HEK293 (cell line): ENCODE results near the gene MMAB.

Source experiments
- CTCF ChIA-PET: fragments of 350-600 bp; formaldehyde crosslinking; extraction: SDS; loops from one replicate; lab custom pipeline; 2021; ENCODE audit warnings: antibody characterized with exemption; lab: Yijun Ruan, JAX
- POLR2A ChIA-PET: fragments of 300-600 bp; formaldehyde crosslinking; extraction: SDS; loops from one replicate; lab custom pipeline; 2020; ENCODE audit warnings: antibody characterized with exemption, inconsistent platforms; lab: Yijun Ruan, JAX
- H3K27ac ChIP-seq: fragments of 200-500 bp; sonication (Bioruptor generic); 2 replicates; pipeline ENCODE4 v1.5.1; 2014; ENCODE audit warnings: low read depth, low read length, control low read depth, inconsistent platforms; ENCODE audit errors: extremely low read depth
- H3K36me3 ChIP-seq, 2 experiments: fragments of 200-500 bp in 1 of 2; sonication (Bioruptor generic) in 1 of 2; 1 replicate in 1 of 2; 2 replicates in 1 of 2; pipeline ENCODE4 v1.5.1; 2014 to 2017; ENCODE audit warnings: inconsistent platforms in 2 of 2, low read length in 2 of 2; ENCODE audit not compliant: control insufficient read depth in 2 of 2, insufficient read depth in 1 of 2
- H3K4me1 ChIP-seq: fragments of 200-500 bp; sonication (Bioruptor generic); 2 replicates; pipeline ENCODE4 v1.5.1; 2014; ENCODE audit warnings: mild to moderate bottlenecking, low read length, inconsistent platforms; ENCODE audit not compliant: control insufficient read depth, insufficient read depth
- H3K4me3 ChIP-seq: 2 replicates; pipeline ENCODE4 v1.5.1; 2011; ENCODE audit warnings: low read depth, mild to moderate bottlenecking, control low read depth, low read length, moderate library complexity
- H3K9me3 ChIP-seq: fragments of 200-500 bp; sonication (Bioruptor generic); 2 replicates; pipeline ENCODE4 v1.5.1; 2014; ENCODE audit warnings: low read depth, low read length, inconsistent platforms; ENCODE audit not compliant: control insufficient read depth, insufficient read depth
- BCL11A ChIP-seq: fragments of 450-650 bp; formaldehyde crosslinking; IDR thresholded peaks from 2 replicates; pipeline ENCODE4 v1.5.1; 2016; ENCODE audit warnings: low read depth, missing biosample characterization, missing genetic modification characterization
- GLI2 ChIP-seq: fragments of 450-650 bp; formaldehyde crosslinking; IDR thresholded peaks from 2 replicates; pipeline ENCODE4; 2017; ENCODE audit warnings: missing biosample characterization, missing genetic modification characterization, low read depth, borderline replicate concordance
- REPIN1 ChIP-seq: fragments of 450-650 bp; formaldehyde crosslinking; IDR thresholded peaks from 2 replicates; pipeline ENCODE4 v1.5.1; 2017; ENCODE audit warnings: missing biosample characterization, missing genetic modification characterization, low read depth
- SCRT2 ChIP-seq: fragments of 450-650 bp; formaldehyde crosslinking; IDR thresholded peaks from 2 replicates; pipeline ENCODE4 v1.5.1; 2016; ENCODE audit warnings: missing biosample characterization, missing genetic modification characterization
- SP7 ChIP-seq: fragments of 450-650 bp; formaldehyde crosslinking; IDR thresholded peaks from 2 replicates; pipeline ENCODE4 v1.5.1; 2016; ENCODE audit warnings: missing biosample characterization, missing genetic modification characterization
- YY2 ChIP-seq: fragments of 450-650 bp; formaldehyde crosslinking; IDR thresholded peaks from 2 replicates; pipeline ENCODE4 v1.5.1; 2016; ENCODE audit warnings: missing biosample characterization, missing genetic modification characterization
- ZBTB21 ChIP-seq: fragments of 450-650 bp; formaldehyde crosslinking; IDR thresholded peaks from 2 replicates; pipeline ENCODE4 v1.5.1; 2017; ENCODE audit warnings: missing biosample characterization, missing genetic modification characterization
- ZBTB8A ChIP-seq: fragments of 450-650 bp; formaldehyde crosslinking; IDR thresholded peaks from 2 replicates; pipeline ENCODE4 v1.5.1; 2016; ENCODE audit warnings: missing biosample characterization, missing genetic modification characterization
- ZNF133 ChIP-seq: fragments of 450-650 bp; formaldehyde crosslinking; IDR thresholded peaks from 2 replicates; pipeline ENCODE4 v1.5.1; 2016; ENCODE audit warnings: missing biosample characterization, missing genetic modification characterization
- ZNF146 ChIP-seq: fragments of 450-650 bp; formaldehyde crosslinking; IDR thresholded peaks from 2 replicates; pipeline ENCODE4 v1.5.1; 2016; ENCODE audit warnings: missing biosample characterization, missing genetic modification characterization
- ZNF211 ChIP-seq: fragments of 450-650 bp; formaldehyde crosslinking; IDR thresholded peaks from 2 replicates; pipeline ENCODE4 v1.5.1; 2016; ENCODE audit warnings: low read depth, missing biosample characterization, missing genetic modification characterization
- ZNF23 ChIP-seq: fragments of 450-650 bp; formaldehyde crosslinking; IDR thresholded peaks from 2 replicates; pipeline ENCODE4 v1.5.1; 2016; ENCODE audit warnings: missing biosample characterization, missing genetic modification characterization, borderline replicate concordance
- ZNF24 ChIP-seq: fragments of 450-650 bp; formaldehyde crosslinking; IDR thresholded peaks from 2 replicates; pipeline ENCODE4 v1.5.1; 2016; ENCODE audit warnings: missing biosample characterization, missing genetic modification characterization
- ZNF274 ChIP-seq, 2 experiments: fragments of 200-500 bp in 1 of 2; fragments of 450-650 bp in 1 of 2; sonication (Bioruptor generic) in 1 of 2; formaldehyde crosslinking in 1 of 2; IDR thresholded peaks; 2 replicates each; pipeline versions ENCODE4 v1.5.1 to v1.6.1; 2014 to 2016; ENCODE audit warnings: borderline replicate concordance in 1 of 2, inconsistent platforms in 1 of 2, low read length in 1 of 2, missing biosample characterization in 1 of 2, missing genetic modification characterization in 1 of 2
- ZNF302 ChIP-seq: fragments of 450-650 bp; formaldehyde crosslinking; IDR thresholded peaks from 2 replicates; pipeline ENCODE4 v1.5.1; 2016; ENCODE audit warnings: missing biosample characterization, missing genetic modification characterization, low read depth
- ZNF341 ChIP-seq: fragments of 450-650 bp; formaldehyde crosslinking; IDR thresholded peaks from 2 replicates; pipeline ENCODE4; 2016; ENCODE audit warnings: low read depth, missing biosample characterization, missing genetic modification characterization
- ZNF350 ChIP-seq: fragments of 450-650 bp; formaldehyde crosslinking; IDR thresholded peaks from 2 replicates; pipeline ENCODE4 v1.5.0; 2017; ENCODE audit warnings: missing biosample characterization, mild to moderate bottlenecking, missing genetic modification characterization
- ZNF404 ChIP-seq: fragments of 450-650 bp; formaldehyde crosslinking; IDR thresholded peaks from 2 replicates; pipeline ENCODE4 v1.5.1; 2017; ENCODE audit warnings: missing biosample characterization, missing genetic modification characterization
- ZNF449 ChIP-seq: fragments of 450-650 bp; formaldehyde crosslinking; IDR thresholded peaks from 2 replicates; pipeline ENCODE4 v1.5.1; 2017; ENCODE audit warnings: missing biosample characterization, mild to moderate bottlenecking, missing genetic modification characterization, moderate library complexity
- ZNF529 ChIP-seq: fragments of 450-650 bp; formaldehyde crosslinking; IDR thresholded peaks from 2 replicates; pipeline ENCODE4 v1.5.1; 2017; ENCODE audit warnings: missing genetic modification characterization, missing biosample characterization; ENCODE audit not compliant: insufficient replicate concordance
- ZNF560 ChIP-seq: fragments of 450-650 bp; formaldehyde crosslinking; IDR thresholded peaks from 2 replicates; pipeline ENCODE4 v1.5.1; 2017; ENCODE audit warnings: missing biosample characterization, missing genetic modification characterization, borderline replicate concordance
- ZNF561 ChIP-seq: fragments of 450-650 bp; IDR thresholded peaks from 2 replicates; pipeline ENCODE4 v1.5.1; 2018; ENCODE audit warnings: missing biosample characterization, missing genetic modification characterization, borderline replicate concordance
- ZNF623 ChIP-seq: fragments of 450-650 bp; formaldehyde crosslinking; IDR thresholded peaks from 2 replicates; pipeline ENCODE4 v1.5.1; 2016; ENCODE audit warnings: missing biosample characterization, missing genetic modification characterization
- ZNF701 ChIP-seq: fragments of 450-650 bp; formaldehyde crosslinking; IDR thresholded peaks from 2 replicates; pipeline ENCODE4 v1.5.1; 2016; ENCODE audit warnings: missing biosample characterization, missing genetic modification characterization
- ZNF76 ChIP-seq: fragments of 450-650 bp; formaldehyde crosslinking; IDR thresholded peaks from 2 replicates; pipeline ENCODE4; 2016; ENCODE audit warnings: low read depth, missing biosample characterization, missing genetic modification characterization, borderline replicate concordance
- ZNF792 ChIP-seq: fragments of 450-650 bp; formaldehyde crosslinking; IDR thresholded peaks from 2 replicates; pipeline ENCODE4 v1.5.1; 2016; ENCODE audit warnings: missing biosample characterization, missing genetic modification characterization
- ZNF843 ChIP-seq: fragments of 450-650 bp; formaldehyde crosslinking; IDR thresholded peaks from 2 replicates; pipeline ENCODE4 v1.5.1; 2016; ENCODE audit warnings: missing biosample characterization, missing genetic modification characterization
- ZSCAN16 ChIP-seq: fragments of 450-650 bp; formaldehyde crosslinking; IDR thresholded peaks from 2 replicates; pipeline ENCODE4 v1.5.1; 2016; ENCODE audit warnings: missing biosample characterization, missing genetic modification characterization
- ZXDB ChIP-seq: fragments of 450-650 bp; formaldehyde crosslinking; IDR thresholded peaks from 2 replicates; pipeline ENCODE4 v1.5.1; 2016; ENCODE audit warnings: missing biosample characterization, missing genetic modification characterization
- TF ChIP-seq, protein P1 (sequence below): fragments of 450-650 bp; formaldehyde crosslinking; IDR thresholded peaks from 2 replicates; pipeline ENCODE4 v1.5.1; 2016; ENCODE audit warnings: missing biosample characterization, missing genetic modification characterization
- TF ChIP-seq, protein P2 (sequence below): fragments of 450-650 bp; formaldehyde crosslinking; IDR thresholded peaks from 2 replicates; pipeline ENCODE4 v1.5.1; 2016; ENCODE audit warnings: missing biosample characterization, missing genetic modification characterization
- TF ChIP-seq, protein P3 (sequence below): fragments of 450-650 bp; formaldehyde crosslinking; IDR thresholded peaks from 2 replicates; pipeline ENCODE4 v1.5.1; 2016; ENCODE audit warnings: missing biosample characterization, missing genetic modification characterization, borderline replicate concordance

Gene MMAB

DNA sequence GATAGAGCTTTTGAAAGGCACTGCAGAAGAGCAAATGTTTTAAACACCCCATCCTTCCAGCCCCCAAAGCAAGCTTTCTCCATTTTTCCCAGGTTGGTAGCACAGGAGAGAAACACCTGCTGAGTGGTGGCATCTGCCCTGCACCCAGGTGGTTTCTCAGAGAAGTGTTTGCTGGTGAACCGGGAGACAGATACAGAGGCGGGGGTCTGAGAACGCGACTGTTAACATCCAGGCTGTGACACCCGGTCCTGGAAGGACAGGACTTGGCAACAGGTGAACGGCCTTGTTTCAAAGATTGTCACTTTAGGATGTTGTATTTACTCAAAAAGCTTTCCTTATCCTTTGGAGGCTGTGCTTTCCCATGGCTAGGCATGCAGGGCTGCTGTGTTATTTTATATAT lies 18.5 kb downstream of the MMAB start:
- TF ChIP-seq ZNF623 (tag by site-specific recombination) (no peak), ZNF302 (tag by site-specific recombination) (no peak), SCRT2 (tag by site-specific recombination) (peak; percentile 49; the same call in 1 of the 2 replicates), ZNF24 (tag by site-specific recombination) (no peak), ZNF341 (tag by site-specific recombination) (no peak), ZXDB (tag by site-specific recombination) (no peak)
- Histone ChIP-seq H3K36me3 (no peaks in the 10 kb centered on the region), H3K4me1 (no peaks in the 10 kb centered on the region), H3K4me3 (no peak overlapping the region), H3K9me3 (no peaks in the 10 kb centered on the region), H3K27ac (no peak overlapping the region)
- ChIA-PET POLR2A (interaction anchor here (0.7 kb wide), 1 partner anchor 19 kb away, joined by 4 read pairs; the partner anchor contains the start of genes MMAB and MVK), CTCF (interaction anchor here (1.0 kb wide), 1 partner anchor 127 kb away, joined by 4 read pairs; no protein-coding TSS in a partner anchor)

DNA sequence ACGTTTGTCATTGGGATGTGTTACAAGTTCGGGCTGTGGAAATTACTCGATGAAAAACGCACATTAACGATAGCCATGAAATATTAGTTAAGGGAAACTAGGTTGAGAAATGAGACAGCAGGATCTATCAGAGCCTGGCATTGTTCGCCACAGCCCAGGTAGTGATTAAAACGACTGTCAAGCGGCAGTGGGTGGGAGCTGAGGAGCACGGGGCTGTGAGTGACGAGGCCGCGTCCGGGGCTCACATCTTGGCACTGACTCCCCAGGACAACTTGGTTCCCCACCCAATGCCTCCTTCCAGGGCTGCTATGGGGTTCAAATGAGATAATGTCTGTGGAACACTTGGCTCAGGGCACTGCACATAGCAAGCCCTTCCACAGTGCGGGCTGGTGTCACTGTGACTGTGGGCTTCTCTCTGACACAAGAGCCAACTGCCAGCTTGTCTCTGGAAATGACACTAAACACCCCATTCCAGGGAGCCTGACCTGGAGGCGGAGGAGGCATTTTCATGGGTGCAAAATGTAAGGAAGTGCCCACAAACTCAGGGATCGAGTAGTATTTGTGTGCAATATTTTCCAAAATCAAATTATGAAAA lies 19.3 kb downstream of the MMAB start:
- POLR2A ChIA-PET, result no interaction called here

DNA sequence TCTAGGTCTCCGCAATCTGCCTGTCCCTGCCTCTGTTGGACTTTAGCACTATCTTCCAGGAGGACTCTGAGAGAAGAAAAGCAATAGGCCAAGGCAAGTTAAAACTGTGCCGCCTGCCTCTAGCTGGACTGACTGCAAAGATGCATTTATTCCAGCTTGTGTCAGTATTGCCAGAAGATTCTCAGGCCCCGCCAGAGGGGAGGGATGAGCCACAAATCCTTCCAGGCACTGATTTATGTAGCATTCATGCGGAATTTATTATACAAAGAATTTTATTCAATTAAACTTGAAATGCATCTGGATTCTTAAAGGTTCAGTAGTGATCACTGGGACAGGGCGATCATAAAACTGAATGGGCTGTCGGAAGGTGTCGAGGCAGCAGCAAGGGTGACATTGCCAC lies 19.8 kb downstream of the MMAB start:
- CTCF ChIA-PET, result no interaction called here
- Histone ChIP-seq H3K27ac (no peak overlapping the region), H3K4me3 (no peak overlapping the region), H3K36me3 (no peaks in the 10 kb centered on the region), H3K4me1 (no peaks in the 10 kb centered on the region), H3K9me3 (no peaks in the 10 kb centered on the region)
- POLR2A ChIA-PET, result interaction anchor here (3.0 kb wide), 1 partner anchor 20 kb away, joined by 15 read pairs; the partner anchor contains the start of genes MMAB and MVK
- TF ChIP-seq ZNF449 (tag by site-specific recombination) (no peak), ZNF529 (tag by site-specific recombination) (no peak), ZNF146 (tag by site-specific recombination) (no peak), ZNF23 (tag by site-specific recombination) (no peak), ZBTB21 (tag by site-specific recombination) (no peak), ZNF701 (tag by site-specific recombination) (no peak), REPIN1 (tag by site-specific recombination) (no peak), ZNF24 (tag by site-specific recombination) (no peak), YY2 (tag by site-specific recombination) (no peak), ZNF133 (tag by site-specific recombination) (no peak), ZNF561 (tag by site-specific recombination) (no peak), ZNF560 (tag by site-specific recombination) (no peak)
- TF ChIP-seq, protein P1, sequence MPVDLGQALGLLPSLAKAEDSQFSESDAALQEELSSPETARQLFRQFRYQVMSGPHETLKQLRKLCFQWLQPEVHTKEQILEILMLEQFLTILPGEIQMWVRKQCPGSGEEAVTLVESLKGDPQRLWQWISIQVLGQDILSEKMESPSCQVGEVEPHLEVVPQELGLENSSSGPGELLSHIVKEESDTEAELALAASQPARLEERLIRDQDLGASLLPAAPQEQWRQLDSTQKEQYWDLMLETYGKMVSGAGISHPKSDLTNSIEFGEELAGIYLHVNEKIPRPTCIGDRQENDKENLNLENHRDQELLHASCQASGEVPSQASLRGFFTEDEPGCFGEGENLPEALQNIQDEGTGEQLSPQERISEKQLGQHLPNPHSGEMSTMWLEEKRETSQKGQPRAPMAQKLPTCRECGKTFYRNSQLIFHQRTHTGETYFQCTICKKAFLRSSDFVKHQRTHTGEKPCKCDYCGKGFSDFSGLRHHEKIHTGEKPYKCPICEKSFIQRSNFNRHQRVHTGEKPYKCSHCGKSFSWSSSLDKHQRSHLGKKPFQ (tag by site-specific recombination), result no peak
- TF ChIP-seq, protein P2, sequence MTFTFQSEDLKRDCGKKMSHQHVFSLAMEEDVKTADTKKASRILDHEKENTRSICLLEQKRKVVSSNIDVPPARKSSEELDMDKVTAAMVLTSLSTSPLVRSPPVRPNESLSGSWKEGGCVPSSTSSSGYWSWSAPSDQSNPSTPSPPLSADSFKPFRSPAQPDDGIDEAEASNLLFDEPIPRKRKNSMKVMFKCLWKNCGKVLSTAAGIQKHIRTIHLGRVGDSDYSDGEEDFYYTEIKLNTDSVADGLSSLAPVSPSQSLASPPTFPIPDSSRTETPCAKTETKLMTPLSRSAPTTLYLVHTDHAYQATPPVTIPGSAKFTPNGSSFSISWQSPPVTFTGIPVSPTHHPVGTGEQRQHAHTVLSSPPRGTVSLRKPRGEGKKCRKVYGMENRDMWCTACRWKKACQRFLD (tag by site-specific recombination), result no peak

More for the DNA sequence above, 19.3 kb downstream of the MMAB start:
- CTCF ChIA-PET, result interaction anchor here (0.6 kb wide), 1 partner anchor 499 kb away, joined by 3 read pairs; no protein-coding TSS in a partner anchor
- H3K36me3 ChIP-seq, result no peaks in the 10 kb centered on the region
- H3K4me3 ChIP-seq, result no peak overlapping the region
- TF ChIP-seq SP7 (tag by site-specific recombination), result no peak
- no peak for TF ChIP-seq SCRT2 (tag by site-specific recombination)
- no peak for TF ChIP-seq ZNF76
- TF ChIP-seq ZNF211 (tag by site-specific recombination), result no peak
- TF ChIP-seq ZNF274 (IDR thresholded peaks at IDR 0.05; ENCODE audit: low read length), result no peak
- TF ChIP-seq ZNF274 (tag by site-specific recombination; IDR thresholded peaks at IDR 0.05; ENCODE audit: borderline replicate concordance), result no peak
- TF ChIP-seq ZNF404, result no peak
- no peak for TF ChIP-seq ZNF843 (tag by site-specific recombination)
- TF ChIP-seq ZNF701 (tag by site-specific recombination), result no peak
- TF ChIP-seq, protein P3, sequence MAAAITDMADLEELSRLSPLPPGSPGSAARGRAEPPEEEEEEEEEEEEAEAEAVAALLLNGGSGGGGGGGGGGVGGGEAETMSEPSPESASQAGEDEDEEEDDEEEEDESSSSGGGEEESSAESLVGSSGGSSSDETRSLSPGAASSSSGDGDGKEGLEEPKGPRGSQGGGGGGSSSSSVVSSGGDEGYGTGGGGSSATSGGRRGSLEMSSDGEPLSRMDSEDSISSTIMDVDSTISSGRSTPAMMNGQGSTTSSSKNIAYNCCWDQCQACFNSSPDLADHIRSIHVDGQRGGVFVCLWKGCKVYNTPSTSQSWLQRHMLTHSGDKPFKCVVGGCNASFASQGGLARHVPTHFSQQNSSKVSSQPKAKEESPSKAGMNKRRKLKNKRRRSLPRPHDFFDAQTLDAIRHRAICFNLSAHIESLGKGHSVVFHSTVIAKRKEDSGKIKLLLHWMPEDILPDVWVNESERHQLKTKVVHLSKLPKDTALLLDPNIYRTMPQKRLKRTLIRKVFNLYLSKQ (tag by site-specific recombination), result no peak
- no peak for TF ChIP-seq ZXDB (tag by site-specific recombination)
- TF ChIP-seq GLI2 (tag by site-specific recombination), result no peak
- TF ChIP-seq ZNF792 (tag by site-specific recombination), result no peak
- no peak for TF ChIP-seq ZBTB8A
- TF ChIP-seq ZNF350 (tag by site-specific recombination), result no peak
- TF ChIP-seq ZSCAN16 (tag by site-specific recombination), result no peak
- no peak for TF ChIP-seq BCL11A (tag by site-specific recombination)
- H3K9me3 ChIP-seq, result no peaks in the 10 kb centered on the region
- no peaks in the 10 kb centered on the region for H3K4me1 ChIP-seq
- H3K27ac ChIP-seq, result no peak overlapping the region
